GM12878 (cell line): ENCODE measurements around the gene MSI2. TPM values are rescaled to one million over a fixed set of nuclear protein-coding genes. Genes with fewer than 3 reads are reported as not detected.
A peak's percentile ranks its signal among the peaks of the same experiment; 100 is the strongest.

Experiments
- ATAC-seq: fragments of 200-7000 bp; cut with Tn5 transposase; 3 replicates; pipeline ENCODE4 v1.9.1; 2020; ENCODE audit warnings: mild to moderate bottlenecking, moderate library complexity
- BruUV-seq: library from RNA; stranded (reverse); fragments of 400-500 nt; replicated peaks from 2 replicates; lab custom pipeline; 2021; lab: Mats Ljungman, UMichigan
- CTCF ChIA-PET: fragments of 300-600 bp; sonication (Branson Sonifier 250); formaldehyde crosslinking; extraction: SDS; loops from one replicate; lab custom pipeline; 2021; ENCODE audit warnings: inconsistent platforms; lab: Yijun Ruan, JAX
- POLR2A ChIA-PET: fragments of 350-600 bp; formaldehyde crosslinking; extraction: SDS; loops from one replicate; lab custom pipeline; 2021; ENCODE audit warnings: inconsistent platforms; lab: Charles Lee
- RAD21 ChIA-PET: fragments of 300-600 bp; sonication (Branson Sonifier 250); formaldehyde crosslinking; loops from one replicate; lab custom pipeline; 2023; ENCODE audit warnings: antibody characterized with exemption; ENCODE audit not compliant: unreplicated experiment; lab: Charles Lee
- SMC1A ChIA-PET: fragments of 300-600 bp; sonication (Branson Sonifier 250); formaldehyde crosslinking; loops from one replicate; lab custom pipeline; 2023; ENCODE audit not compliant: unreplicated experiment, uncharacterized antibody; lab: Charles Lee
- DNase-seq: peaks from one replicate; pipeline ENCODE4 v3.0.0-alpha.2; 2011; ENCODE audit warnings: low read depth, low spot score
- FAIRE-seq: peaks from 3 replicates; lab custom pipeline; 2011; peaks lifted over from hg19 to GRCh38; lab: Jason Lieb, UNC
- H2AFZ ChIP-seq: 2 replicates; pipeline ENCODE4 v1.6.0; 2011; ENCODE audit warnings: low read depth, low read length, control low read depth; ENCODE audit not compliant: control insufficient read depth
- H3K27ac ChIP-seq: 2 replicates; pipeline ENCODE4 v1.5.1; 2011; ENCODE audit warnings: control low read depth; ENCODE audit not compliant: control insufficient read depth, insufficient read depth
- H3K27me3 ChIP-seq, 2 experiments: replicated peaks in 1 of 2; 2 replicates each; pipeline versions ENCODE4 v1.6.0 to v1.6.1; 2011; ENCODE audit warnings: low read length in 1 of 2; ENCODE audit not compliant: control insufficient read depth in 2 of 2, insufficient read depth in 2 of 2
- H3K36me3 ChIP-seq, 2 experiments: 2 replicates each; pipeline ENCODE4 v1.5.1; 2011; ENCODE audit warnings: low read length in 1 of 2; ENCODE audit not compliant: control insufficient read depth in 2 of 2, insufficient read depth in 2 of 2
- H3K4me1 ChIP-seq: 2 replicates; pipeline ENCODE4 v1.6.1; 2011; ENCODE audit warnings: mild to moderate bottlenecking, low read length, moderate library complexity, mixed read lengths; ENCODE audit not compliant: control insufficient read depth, insufficient read depth
- H3K4me2 ChIP-seq: 2 replicates; pipeline ENCODE4 v1.6.0; 2011; ENCODE audit warnings: control low read depth; ENCODE audit not compliant: control insufficient read depth, insufficient read depth
- H3K4me3 ChIP-seq: fragments of 200-600 bp; sonication (generic); 2 replicates; pipeline ENCODE4 v1.5.1; 2016
- H3K79me2 ChIP-seq: 2 replicates; pipeline ENCODE4 v1.6.0; 2011; ENCODE audit warnings: low read length; ENCODE audit not compliant: control insufficient read depth, insufficient read depth
- H3K9ac ChIP-seq: 2 replicates; pipeline ENCODE4 v1.8.0; 2011; ENCODE audit warnings: low read length, control low read depth, mixed read lengths; ENCODE audit not compliant: control insufficient read depth, insufficient read depth
- H3K9me3 ChIP-seq: replicated peaks from 3 replicates; pipeline ENCODE4 v1.5.1; 2011; ENCODE audit warnings: mild to moderate bottlenecking, low read length; ENCODE audit not compliant: control insufficient read depth, insufficient read depth
- H4K20me1 ChIP-seq: 2 replicates; pipeline ENCODE4 v1.6.0; 2011; ENCODE audit not compliant: control insufficient read depth, insufficient read depth
- HDAC2 ChIP-seq: fragments of 200-600 bp; sonication (generic); IDR thresholded peaks from 2 replicates; pipeline ENCODE4 v1.6.1; 2017
- HDAC6 ChIP-seq: fragments of 200-600 bp; sonication (generic); IDR thresholded peaks from one replicate; pipeline ENCODE4 v1.8.0; 2017; ENCODE audit warnings: antibody characterized with exemption; ENCODE audit not compliant: unreplicated experiment
- NFYB ChIP-seq: IDR thresholded peaks from 2 replicates; pipeline ENCODE4 v1.6.1; 2011; ENCODE audit warnings: low read depth, mild to moderate bottlenecking, low read length, improper control_type of control experiment, moderate library complexity; ENCODE audit not compliant: insufficient read depth
- NRF1 ChIP-seq: conservative IDR thresholded peaks from 2 replicates; pipeline ENCODE4 v1.6.1; 2011; ENCODE audit warnings: mild to moderate bottlenecking, low read depth, low read length, improper control_type of control experiment
- PAX8 ChIP-seq: fragments of 450-650 bp; IDR thresholded peaks from 2 replicates; pipeline ENCODE4 v1.6.1; 2017; ENCODE audit warnings: mild to moderate bottlenecking, moderate library complexity
- RELA ChIP-seq: fragments of 450-650 bp; IDR thresholded peaks from 2 replicates; pipeline ENCODE4 v1.8.0; 2014; ENCODE audit warnings: borderline replicate concordance; ENCODE audit not compliant: partially characterized antibody
- SIX5 ChIP-seq: IDR thresholded peaks from 2 replicates; pipeline ENCODE4 v1.6.1; 2011; ENCODE audit warnings: mild to moderate bottlenecking, low read depth, low read length, moderate library complexity; ENCODE audit not compliant: severe bottlenecking
- SMC3 ChIP-seq: IDR thresholded peaks from 2 replicates; pipeline ENCODE4 v1.6.1; 2011; ENCODE audit warnings: low read length, improper control_type of control experiment, borderline replicate concordance
- YBX1 ChIP-seq: fragments of 450-650 bp; IDR thresholded peaks from 2 replicates; pipeline ENCODE4 v1.6.1; 2016; ENCODE audit warnings: antibody characterized with exemption
- YY1 ChIP-seq: IDR thresholded peaks from 2 replicates; pipeline ENCODE4 v1.6.1; 2011; ENCODE audit warnings: low read depth, mild to moderate bottlenecking, low read length
- ZNF207 ChIP-seq: fragments of 450-650 bp; IDR thresholded peaks from 2 replicates; pipeline ENCODE4 v1.6.1; 2014; ENCODE audit warnings: antibody characterized with exemption, mild to moderate bottlenecking, borderline replicate concordance
- ZNF384 ChIP-seq: IDR thresholded peaks from 2 replicates; pipeline ENCODE4 v1.6.1; 2012; ENCODE audit warnings: low read depth, mild to moderate bottlenecking, low read length, improper control_type of control experiment, borderline replicate concordance
- ZSCAN29 ChIP-seq: fragments of 450-650 bp; IDR thresholded peaks from 2 replicates; pipeline ENCODE4 v1.6.1; 2017; ENCODE audit warnings: mild to moderate bottlenecking, moderate library complexity
- WGBS: methylation state at CpG from one replicate; pipeline ENCODE4 v1.1.6; 2016; ENCODE audit warnings: low lambda C conversion rate; ENCODE audit not compliant: insufficient replicate concordance, insufficient coverage; ENCODE audit errors: missing lambda C conversion rate; 5-methylcytosine and 5-hydroxymethylcytosine counted together
- in situ Hi-C: fragments of 300-500 bp; cut with MboI; formaldehyde crosslinking; loops from 9 replicates; pipeline ENCODE4 v1.14.3; 2018; ENCODE audit warnings: mixed read lengths
- intact Hi-C: fragments of 100-400 bp; cut with micrococcal nuclease; formaldehyde crosslinking; loops from one replicate; pipeline ENCODE4 v1.14.2; 2022; ENCODE audit not compliant: unreplicated experiment
- polyA plus RNA-seq, 11 experiments: library from polyadenylated mRNA; depleted of rRNA in 4 of 11; unstranded in 6 of 11; stranded (reverse) in 5 of 11; fragments of >200 nt; fragmentation: Nextera tagmentation in 4 of 11; fragmentation: Illumina TruSeq in 1 of 11; extraction: Ambion mirVana in 4 of 11; extraction: Trizol in 1 of 11; gene quantifications; 1 replicate in 1 of 11; 2 replicates in 10 of 11; pipeline versions ENCODE4 v1.2.1 to v1.2.3, GENCODE V29; 2011 to 2016; ENCODE audit warnings: inconsistent platforms in 2 of 11, missing spikeins in 2 of 11, low read depth in 1 of 11
- total RNA-seq, 4 experiments: library from RNA; depleted of rRNA in 3 of 4; stranded (reverse); fragments of >200 nt in 3 of 4; fragmentation: Illumina TruSeq in 1 of 4; extraction: Trizol in 1 of 4; gene quantifications; 2 replicates each; pipeline versions ENCODE4 v1.2.1 to v1.2.3, GENCODE V29; 2013 to 2021
- TF ChIP-seq, protein P1 (sequence below): fragments of 450-650 bp; IDR thresholded peaks from 2 replicates; pipeline ENCODE4 v1.6.1; 2018; ENCODE audit warnings: mild to moderate bottlenecking, low read depth, moderate library complexity; ENCODE audit not compliant: partially characterized antibody
- TF ChIP-seq, protein P2 (sequence below): IDR thresholded peaks from 2 replicates; pipeline ENCODE4 v1.6.1; 2012; ENCODE audit warnings: low read depth, low read length, improper control_type of control experiment

MSI2 gene
- total and polyA plus RNA-seq, 10 of the 15 experiments (the other 5 are each of a cell fraction or from before 2014, with no cell fraction given) = 6.1 to 76.1 (median 42.0) TPM

DNA sequence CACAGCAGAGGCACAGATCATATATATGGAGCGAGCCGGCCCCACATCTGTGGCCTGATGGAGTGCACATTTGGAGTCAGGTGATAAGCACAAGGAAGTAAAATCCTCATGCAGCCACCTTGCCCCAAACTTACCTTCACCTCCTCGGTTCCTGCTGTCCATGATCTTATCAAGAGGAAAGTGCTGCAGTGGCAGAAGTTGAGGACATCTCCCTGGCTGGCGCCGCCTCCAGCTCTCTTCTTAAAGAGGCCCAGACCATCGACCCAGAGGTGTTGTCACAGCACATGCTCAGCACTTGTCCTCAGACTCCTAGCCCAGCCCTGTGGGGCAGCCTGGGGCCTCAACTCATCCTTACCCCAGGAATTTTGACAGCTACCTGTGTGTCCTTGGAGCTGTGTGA, 276.2 kb downstream of the MSI2 start:
- CTCF ChIA-PET = interaction anchor here (1.5 to 1.8 kb wide), 2 partner anchors 20 to 45 kb away, joined by 3 to 6 read pairs; no protein-coding TSS in a partner anchor
- intact Hi-C loops = no loop called here
- no peak for ATAC-seq

DNA sequence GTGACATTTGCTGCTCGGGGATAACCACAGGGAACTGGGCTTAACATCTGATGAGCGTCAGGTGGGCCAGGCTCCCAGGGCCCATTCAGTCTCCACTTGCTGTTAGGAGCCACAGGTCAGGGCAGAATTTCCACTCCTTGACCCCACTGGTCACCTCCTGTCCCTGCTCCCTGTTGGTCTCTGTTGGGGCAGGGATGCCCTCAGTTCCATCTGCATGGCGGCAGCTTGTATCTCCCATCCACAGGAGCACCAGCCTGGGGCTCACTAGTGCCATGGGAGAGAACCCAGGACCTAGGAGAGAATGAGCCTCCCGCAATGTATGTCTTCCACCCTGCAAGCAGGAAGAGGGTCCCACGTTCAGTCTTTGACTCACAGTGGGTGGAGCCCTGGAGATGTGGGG, 276.6 kb downstream of the MSI2 start:
- SMC1A ChIA-PET = interaction anchor here (1.2 to 2.1 kb wide), 2 partner anchors 76 to 289 kb away, joined by 3 to 7 read pairs; no protein-coding TSS in a partner anchor
- H3K79me2 ChIP-seq = no peaks in the 10 kb centered on the region; the same call in none of the 2 replicates
- intact Hi-C loops (no loop called here), in situ Hi-C loops (no loop called here)
- H2AFZ ChIP-seq = no peak overlapping the region
- CTCF ChIA-PET = interaction anchor here (1.5 to 1.8 kb wide), 2 partner anchors 19 to 45 kb away, joined by 3 to 6 read pairs; no protein-coding TSS in a partner anchor
- H4K20me1 ChIP-seq = no peaks in the 10 kb centered on the region
- H3K4me1 ChIP-seq = peaks cover 35% of the 10 kb centered on the region
- FAIRE-seq (no peak), ATAC-seq (no peak), DNase-seq (no peak)
- no TSS peak for BruUV-seq
- H3K27me3 ChIP-seq = no peaks in the 10 kb centered on the region
- no peak overlapping the region for H3K4me2 ChIP-seq
- no peaks in the 10 kb centered on the region for H3K9me3 ChIP-seq
- RAD21 ChIA-PET = no interaction called here
- POLR2A ChIA-PET = no interaction called here
- no peak overlapping the region for H3K9ac ChIP-seq
- peaks cover 11 to 21% of the 10 kb centered on the region in 2 experiments for H3K36me3 ChIP-seq
- no peak overlapping the region for H3K4me3 ChIP-seq
- H3K27ac ChIP-seq = peak overlapping the region; percentile 32
- 92% methylated on average over 5 of the region's 5 CpGs for WGBS
- TF ChIP-seq SMC3 (no peak), ZSCAN29 (no peak), RELA (no peak), ZNF207 (no peak), HDAC2 (no peak), ZNF384 (no peak), SIX5 (no peak), YY1 (no peak), HDAC6 (no peak), NFYB (no peak)
- TF ChIP-seq, protein P1, sequence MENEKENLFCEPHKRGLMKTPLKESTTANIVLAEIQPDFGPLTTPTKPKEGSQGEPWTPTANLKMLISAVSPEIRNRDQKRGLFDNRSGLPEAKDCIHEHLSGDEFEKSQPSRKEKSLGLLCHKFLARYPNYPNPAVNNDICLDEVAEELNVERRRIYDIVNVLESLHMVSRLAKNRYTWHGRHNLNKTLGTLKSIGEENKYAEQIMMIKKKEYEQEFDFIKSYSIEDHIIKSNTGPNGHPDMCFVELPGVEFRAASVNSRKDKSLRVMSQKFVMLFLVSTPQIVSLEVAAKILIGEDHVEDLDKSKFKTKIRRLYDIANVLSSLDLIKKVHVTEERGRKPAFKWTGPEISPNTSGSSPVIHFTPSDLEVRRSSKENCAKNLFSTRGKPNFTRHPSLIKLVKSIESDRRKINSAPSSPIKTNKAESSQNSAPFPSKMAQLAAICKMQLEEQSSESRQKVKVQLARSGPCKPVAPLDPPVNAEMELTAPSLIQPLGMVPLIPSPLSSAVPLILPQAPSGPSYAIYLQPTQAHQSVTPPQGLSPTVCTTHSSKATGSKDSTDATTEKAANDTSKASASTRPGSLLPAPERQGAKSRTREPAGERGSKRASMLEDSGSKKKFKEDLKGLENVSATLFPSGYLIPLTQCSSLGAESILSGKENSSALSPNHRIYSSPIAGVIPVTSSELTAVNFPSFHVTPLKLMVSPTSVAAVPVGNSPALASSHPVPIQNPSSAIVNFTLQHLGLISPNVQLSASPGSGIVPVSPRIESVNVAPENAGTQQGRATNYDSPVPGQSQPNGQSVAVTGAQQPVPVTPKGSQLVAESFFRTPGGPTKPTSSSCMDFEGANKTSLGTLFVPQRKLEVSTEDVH = no peak
- TF ChIP-seq, protein P2, sequence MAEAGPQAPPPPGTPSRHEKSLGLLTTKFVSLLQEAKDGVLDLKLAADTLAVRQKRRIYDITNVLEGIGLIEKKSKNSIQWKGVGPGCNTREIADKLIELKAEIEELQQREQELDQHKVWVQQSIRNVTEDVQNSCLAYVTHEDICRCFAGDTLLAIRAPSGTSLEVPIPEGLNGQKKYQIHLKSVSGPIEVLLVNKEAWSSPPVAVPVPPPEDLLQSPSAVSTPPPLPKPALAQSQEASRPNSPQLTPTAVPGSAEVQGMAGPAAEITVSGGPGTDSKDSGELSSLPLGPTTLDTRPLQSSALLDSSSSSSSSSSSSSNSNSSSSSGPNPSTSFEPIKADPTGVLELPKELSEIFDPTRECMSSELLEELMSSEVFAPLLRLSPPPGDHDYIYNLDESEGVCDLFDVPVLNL = no peak

More for the DNA sequence above, 276.2 kb downstream of the MSI2 start:
- FAIRE-seq (no peak), DNase-seq (no peak)
- WGBS = 87% methylated on average over 6 of the region's 6 CpGs
- H4K20me1 ChIP-seq = no peaks in the 10 kb centered on the region
- no peaks in the 10 kb centered on the region for H3K27me3 ChIP-seq
- H3K27ac ChIP-seq = peak overlapping the region; percentile 32; the same call in 1 of the 2 replicates
- TF ChIP-seq PAX8 = no peak
- no peak for TF ChIP-seq YBX1
- TF ChIP-seq NRF1 = no peak
- SMC1A ChIA-PET = interaction anchor here (1.2 to 2.1 kb wide), 2 partner anchors 75 to 289 kb away, joined by 3 to 7 read pairs; no protein-coding TSS in a partner anchor
- POLR2A ChIA-PET = no interaction called here
- peaks cover 31% of the 10 kb centered on the region for H3K4me1 ChIP-seq
- peaks cover 11 to 21% of the 10 kb centered on the region in 2 experiments for H3K36me3 ChIP-seq
- in situ Hi-C loops = no loop called here
- H3K9ac ChIP-seq = no peak overlapping the region
- peaks cover 2% of the 10 kb centered on the region for H3K79me2 ChIP-seq
- H3K4me2 ChIP-seq = no peak overlapping the region
- no peak overlapping the region for H2AFZ ChIP-seq
- H3K4me3 ChIP-seq = no peak overlapping the region
- BruUV-seq = no TSS peak
- RAD21 ChIA-PET = no interaction called here
- no peaks in the 10 kb centered on the region for H3K9me3 ChIP-seq
